Measurements from ENCODE around the gene TMED3. TPM values are rescaled to one million over a fixed set of nuclear protein-coding genes. Genes with fewer than 3 reads are reported as not detected.

The TMED3 gene
- 100 to 1,000 TPM; 156 to 235 (median 190) TPM for total RNA-seq

GRCh38 chr15:79310985-79311900, at the start of gene TMED3:
Gene TMED3 (plus strand): TSS chr15:79311112. CDS start chr15:79311250, 138 bp downstream.
- peak within 1 kb of the TSS in 2 of 3 donors; percentile 40 to 51 for H3K27ac ChIP-seq
- TF ChIP-seq POLR2A (IDR thresholded peaks at IDR 0.05) (peak in 1 of 2 donors; percentile 81), CTCF (IDR thresholded peaks at IDR 0.05) (peak in 2 of 6 experiments; percentile 28 to 40)
- H3K36me3 ChIP-seq, result peaks cover 0 to 6% of the 10 kb centered on the region in 2 donors
- peak; percentile 80 to 82 for DNase-seq
- 3 to 4% methylated on average over 12 to 14 of the region's 76 CpGs for WGBS, 2 donors
- no peaks in the 10 kb centered on the region for H3K27me3 ChIP-seq
- H3K4me1 ChIP-seq, result peaks cover 42 to 43% of the 10 kb centered on the region in 2 donors
- H3K9me3 ChIP-seq, result no peaks in the 10 kb centered on the region
- peak within 1 kb of the TSS; percentile 34 to 76 (median 76) for H3K4me3 ChIP-seq (replicated peaks in 1 of 3)
- intact Hi-C loops (cut with DNase I), result no loop called here

GRCh38 chr15:79261836-79262235, 49.1 kb upstream of the TMED3 start:
- DNase-seq, result no peak
- Histone ChIP-seq H3K9me3 (no peaks in the 10 kb centered on the region), H3K27ac (no peak overlapping the region), H3K36me3 (no peaks in the 10 kb centered on the region), H3K4me3 (replicated peaks in 1 of 3) (no peak overlapping the region), H3K4me1 (no peaks in the 10 kb centered on the region), H3K27me3 (no peaks in the 10 kb centered on the region)
- WGBS, 2 donors, result 94 to 96% methylated on average over 1 of the region's 1 CpG
- no peak for TF ChIP-seq POLR2A (IDR thresholded peaks at IDR 0.05)
- no peak for TF ChIP-seq CTCF (IDR thresholded peaks at IDR 0.05)
- intact Hi-C loops (cut with DNase I), result no loop called here

GRCh38 chr15:79265167-79265566, 45.7 kb upstream of the TMED3 start:
- Histone ChIP-seq H3K4me3 (replicated peaks in 1 of 3) (no peak overlapping the region), H3K27ac (no peak overlapping the region), H3K4me1 (no peaks in the 10 kb centered on the region), H3K36me3 (no peaks in the 10 kb centered on the region), H3K27me3 (no peaks in the 10 kb centered on the region), H3K9me3 (no peaks in the 10 kb centered on the region)
- no peak for TF ChIP-seq POLR2A (IDR thresholded peaks at IDR 0.05)
- no peak for TF ChIP-seq CTCF (IDR thresholded peaks at IDR 0.05)
- intact Hi-C loops (cut with DNase I), result no loop called here
- 65 to 78% methylated on average over 4 of the region's 4 CpGs for WGBS, 2 donors
- no peak for DNase-seq

DNA sequence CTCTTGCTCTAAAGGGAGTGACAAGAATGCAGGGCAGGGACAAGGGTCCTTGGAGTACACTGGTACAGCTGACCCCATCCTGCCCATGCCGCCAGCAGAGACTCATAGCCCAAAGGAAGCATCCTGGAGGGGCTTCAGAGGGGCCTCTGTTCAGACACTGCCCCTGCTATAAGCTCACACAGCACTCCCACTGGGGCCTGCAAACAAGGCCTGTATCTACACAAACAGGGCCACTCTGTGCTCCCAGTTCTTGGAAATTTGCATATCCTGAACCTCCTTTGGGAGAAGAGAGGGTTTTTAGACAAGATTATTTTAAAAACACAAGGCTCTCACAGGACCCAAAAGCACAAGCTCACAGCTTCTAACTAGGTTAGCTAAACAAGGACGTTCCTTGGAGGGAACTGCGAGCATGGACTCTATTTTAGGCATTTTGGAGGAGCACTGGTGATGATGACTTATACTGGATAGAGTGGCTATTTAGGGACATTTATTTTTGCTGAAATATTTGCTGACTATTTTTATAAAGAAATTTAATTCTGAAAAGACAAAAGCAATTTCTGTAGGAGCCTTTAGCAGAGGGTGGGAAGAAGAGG, 44.8 kb upstream of the TMED3 start:
- Histone ChIP-seq H3K36me3 (no peaks in the 10 kb centered on the region), H3K9me3 (no peaks in the 10 kb centered on the region), H3K27ac (no peak overlapping the region), H3K4me3 (replicated peaks in 1 of 3) (no peak overlapping the region), H3K27me3 (no peaks in the 10 kb centered on the region), H3K4me1 (no peaks in the 10 kb centered on the region)
- 75 to 82% methylated on average over 3 of the region's 3 CpGs for WGBS, 2 donors
- DNase-seq, result no peak
- no peak for TF ChIP-seq CTCF (IDR thresholded peaks at IDR 0.05)
- no peak for TF ChIP-seq POLR2A (IDR thresholded peaks at IDR 0.05)
- intact Hi-C loops (cut with DNase I), result no loop called here

Measured in thyroid gland (tissue), 4 donors.